CD4-positive, alpha-beta T cell treated with Interleukin-2 at 100 ng/mL for 4 hours (primary cell): ENCODE measurements around the gene GAS6.
"Not testable (repeated sequence)": the region's sequence is repeated elsewhere in the genome, so short reads cannot be mapped to it uniquely, and the experiment has no call there.

Experiments used
- DNase-seq: peaks from one replicate; pipeline ENCODE4 v3.0.0-alpha.2; 2020; ENCODE audit warnings: low spot score

The GAS6 gene

GRCh38 chr13:113863524-113864272 is at the start of gene GAS6:
TSS of gene GAS6 (minus strand) at chr13:113864076. CDS start at chr13:113863920, 156 bp downstream.
- DNase-seq: no peak

DNA sequence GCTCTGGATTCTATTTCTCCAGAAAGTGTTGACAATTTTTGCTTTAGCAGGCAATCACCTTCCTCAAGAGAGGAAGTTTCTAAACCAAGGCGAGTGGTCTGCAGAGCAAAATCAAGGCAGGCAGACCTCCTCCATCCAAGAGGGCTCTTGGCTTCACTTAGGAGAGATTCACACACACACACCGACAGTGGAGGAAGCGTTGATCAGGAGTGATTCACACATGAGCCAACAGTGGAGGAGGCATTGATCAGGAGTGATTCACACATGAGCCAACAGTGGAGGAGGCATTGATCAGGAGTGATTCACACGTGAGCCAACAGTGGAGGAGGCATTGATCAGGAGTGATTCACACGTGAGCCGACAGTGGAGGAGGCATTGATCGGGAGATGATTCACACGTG is 49.5 kb upstream of the GAS6 start:
- not testable (repeated sequence) for DNase-seq

GRCh38 chr13:113912596-113912995 is 48.7 kb upstream of the GAS6 start:
- no peak for DNase-seq

GRCh38 chr13:113907635-113908617 is 44.0 kb upstream of the GAS6 start:
- DNase-seq: no peak

DNA sequence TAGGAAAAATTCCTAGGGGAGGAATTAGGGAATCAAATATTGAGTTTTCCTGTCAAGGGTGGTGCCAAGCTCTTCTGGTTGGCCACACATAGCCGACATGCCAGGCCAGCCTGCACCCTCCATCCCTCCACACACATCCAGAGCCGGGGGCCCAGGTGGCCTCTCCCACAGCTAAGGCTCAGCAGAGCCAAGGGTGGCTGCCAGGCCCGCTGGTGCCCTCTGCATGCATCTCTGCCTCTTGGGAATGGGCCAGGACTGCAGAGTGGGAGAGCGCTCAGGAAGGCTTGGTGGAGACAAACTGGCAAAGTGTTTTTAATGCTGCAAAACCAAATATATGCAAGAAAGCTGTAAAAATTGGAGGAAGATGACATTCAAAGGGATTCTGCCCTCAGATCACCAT is 42.7 kb upstream of the GAS6 start:
- no peak for DNase-seq

DNA sequence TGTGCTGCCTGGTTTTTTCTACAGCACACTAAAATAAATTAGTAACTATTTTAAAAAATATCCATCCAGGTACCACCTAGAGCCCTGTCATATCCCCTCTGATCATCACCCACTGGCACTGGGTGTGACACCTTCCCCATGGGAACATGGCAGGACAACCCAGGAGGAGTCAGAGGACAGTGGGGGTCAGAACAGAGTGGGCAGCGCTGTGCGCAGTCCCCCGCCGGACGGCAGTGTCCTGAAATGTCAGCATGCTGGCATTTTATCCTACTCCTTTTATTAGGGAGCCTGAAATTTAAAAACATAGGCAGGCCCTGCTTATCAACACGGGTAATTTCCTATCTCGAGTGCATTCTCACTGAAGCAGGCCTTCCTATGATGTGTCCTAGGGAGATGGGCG is 42.1 kb upstream of the GAS6 start:
- no peak for DNase-seq

DNA sequence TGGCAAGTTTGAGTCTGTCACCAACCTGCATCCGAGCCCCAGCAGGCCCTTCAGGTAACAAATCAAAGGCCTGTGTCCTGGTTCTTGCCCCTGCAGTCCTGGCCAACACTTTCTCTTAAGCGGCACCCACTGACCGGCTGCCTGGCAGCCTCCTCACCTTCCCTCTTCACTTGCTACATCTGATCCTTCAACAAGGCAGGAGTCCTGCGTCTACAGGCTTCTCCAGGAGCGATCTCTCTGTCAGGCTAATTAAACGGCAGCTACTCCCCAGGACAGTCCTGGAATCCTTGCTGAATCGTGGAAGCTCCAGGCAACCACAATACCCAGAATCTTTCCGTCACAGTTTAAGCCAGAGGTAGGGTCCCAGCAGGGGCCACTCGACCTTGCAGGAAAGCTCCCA is 41.1 kb upstream of the GAS6 start:
- no peak for DNase-seq

GRCh38 chr13:113904411-113904810 is 40.5 kb upstream of the GAS6 start:
- peak; percentile 5 for DNase-seq

GRCh38 chr13:113903912-113904311 is 40.0 kb upstream of the GAS6 start:
- no peak for DNase-seq

DNA sequence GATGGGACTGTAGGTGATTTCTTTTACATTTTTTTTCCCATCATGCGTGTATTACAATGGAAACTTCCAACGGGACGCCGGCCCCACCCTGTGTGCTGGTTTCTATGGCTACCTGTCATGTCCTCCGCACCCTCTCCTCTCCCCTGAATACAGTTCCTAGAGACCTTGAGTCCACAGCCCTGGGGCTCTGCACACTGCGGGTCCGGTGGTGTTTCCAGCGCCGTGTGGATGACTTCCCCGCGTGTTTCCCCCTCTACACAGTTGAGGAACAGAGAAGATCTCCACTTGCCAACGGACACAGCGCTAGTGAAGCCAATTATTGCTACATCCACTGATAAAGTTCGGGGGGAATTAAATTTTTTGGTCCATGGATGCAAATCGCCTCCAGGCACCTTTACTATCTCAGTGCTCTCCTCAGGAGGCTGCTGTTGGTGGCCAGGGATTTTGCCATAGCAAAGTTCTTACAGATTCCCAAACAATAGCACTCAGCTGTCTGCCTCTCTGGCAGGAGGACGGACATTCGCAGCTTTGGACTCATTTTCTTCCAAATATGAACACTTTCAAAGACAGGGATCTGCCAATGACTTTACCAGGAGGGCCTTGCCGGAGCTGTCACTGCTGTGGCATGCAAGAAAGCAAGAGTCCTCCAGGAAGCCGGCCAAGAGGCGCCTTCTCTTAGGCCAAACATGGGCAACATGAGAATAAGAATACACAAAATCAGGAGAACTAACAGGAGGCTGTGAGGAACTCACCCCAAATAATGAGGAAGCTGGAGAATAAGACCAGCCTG is 39.3 kb upstream of the GAS6 start:
- DNase-seq: no peak

GRCh38 chr13:113902481-113902880 is 38.6 kb upstream of the GAS6 start:
- no peak for DNase-seq

GRCh38 chr13:113901642-113902041 is 37.8 kb upstream of the GAS6 start:
- DNase-seq: no peak

GRCh38 chr13:113901231-113901630 is 37.4 kb upstream of the GAS6 start:
- DNase-seq: no peak

GRCh38 chr13:113900646-113901045 is 36.8 kb upstream of the GAS6 start:
- no peak for DNase-seq

DNA sequence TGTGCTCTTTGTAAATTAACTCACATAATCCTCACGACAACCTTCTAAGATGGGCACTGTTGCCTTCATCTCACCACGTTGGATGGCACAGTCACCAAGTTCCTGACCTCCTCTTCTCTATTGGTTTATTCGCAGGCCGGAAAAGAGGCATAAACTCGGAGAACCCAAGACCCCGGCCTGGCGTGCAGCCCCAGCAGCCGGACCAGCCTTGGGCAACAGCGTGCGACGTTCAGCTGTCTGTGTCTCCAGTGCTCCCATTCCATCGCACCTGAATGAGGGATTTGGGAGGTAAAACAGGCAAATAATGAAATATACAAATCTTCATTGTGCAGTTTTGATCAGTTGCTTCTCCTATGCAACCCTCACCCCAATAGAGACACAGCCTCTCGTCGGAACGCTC is 34.5 kb upstream of the GAS6 start:
- DNase-seq: no peak

GRCh38 chr13:113897966-113898365 is 34.1 kb upstream of the GAS6 start:
- no peak for DNase-seq

- DNase-seq: no peak
Measured at GRCh38 chr13:113897161-113897560, 33.3 kb upstream of the GAS6 start.

- no peak for DNase-seq
Measured at GRCh38 chr13:113895436-113895835, 31.6 kb upstream of the GAS6 start.

GRCh38 chr13:113890774-113891480 is 27.1 kb upstream of the GAS6 start:
- no peak for DNase-seq

GRCh38 chr13:113889467-113889866 is 25.6 kb upstream of the GAS6 start:
- DNase-seq: no peak

GRCh38 chr13:113888701-113889330 is 24.9 kb upstream of the GAS6 start:
- DNase-seq: no peak
